Fibroblast of skin of left biceps (primary cell): ENCODE data around the gene BMP4.

Experiments used
- DNase-seq, 2 experiments: peaks; one replicate each; pipeline ENCODE4 v3.0.0-alpha.2; 2013; ENCODE audit warnings: low read depth in 2 of 2

The BMP4 gene

DNA sequence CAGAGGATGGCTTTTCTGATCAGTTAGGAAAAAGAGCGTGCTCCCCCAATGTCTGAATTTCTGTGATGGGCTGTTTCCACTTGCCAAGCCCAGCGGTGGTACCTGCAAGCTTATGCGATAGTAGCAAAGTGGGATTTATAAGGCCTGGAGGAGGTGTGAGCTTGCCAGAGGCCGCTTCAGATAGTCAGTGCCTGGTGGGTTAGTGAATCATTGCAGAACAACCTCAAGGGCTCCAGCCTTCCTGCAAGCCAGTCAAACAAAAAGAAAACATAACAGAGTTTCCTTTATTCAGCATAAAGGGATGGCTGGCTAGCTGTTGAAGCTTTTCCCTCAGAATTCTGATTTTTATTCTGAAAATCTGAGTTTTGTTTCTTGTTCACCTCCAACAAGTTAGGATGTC lies 7.6 kb upstream of the BMP4 start:
- no peak for DNase-seq

DNA sequence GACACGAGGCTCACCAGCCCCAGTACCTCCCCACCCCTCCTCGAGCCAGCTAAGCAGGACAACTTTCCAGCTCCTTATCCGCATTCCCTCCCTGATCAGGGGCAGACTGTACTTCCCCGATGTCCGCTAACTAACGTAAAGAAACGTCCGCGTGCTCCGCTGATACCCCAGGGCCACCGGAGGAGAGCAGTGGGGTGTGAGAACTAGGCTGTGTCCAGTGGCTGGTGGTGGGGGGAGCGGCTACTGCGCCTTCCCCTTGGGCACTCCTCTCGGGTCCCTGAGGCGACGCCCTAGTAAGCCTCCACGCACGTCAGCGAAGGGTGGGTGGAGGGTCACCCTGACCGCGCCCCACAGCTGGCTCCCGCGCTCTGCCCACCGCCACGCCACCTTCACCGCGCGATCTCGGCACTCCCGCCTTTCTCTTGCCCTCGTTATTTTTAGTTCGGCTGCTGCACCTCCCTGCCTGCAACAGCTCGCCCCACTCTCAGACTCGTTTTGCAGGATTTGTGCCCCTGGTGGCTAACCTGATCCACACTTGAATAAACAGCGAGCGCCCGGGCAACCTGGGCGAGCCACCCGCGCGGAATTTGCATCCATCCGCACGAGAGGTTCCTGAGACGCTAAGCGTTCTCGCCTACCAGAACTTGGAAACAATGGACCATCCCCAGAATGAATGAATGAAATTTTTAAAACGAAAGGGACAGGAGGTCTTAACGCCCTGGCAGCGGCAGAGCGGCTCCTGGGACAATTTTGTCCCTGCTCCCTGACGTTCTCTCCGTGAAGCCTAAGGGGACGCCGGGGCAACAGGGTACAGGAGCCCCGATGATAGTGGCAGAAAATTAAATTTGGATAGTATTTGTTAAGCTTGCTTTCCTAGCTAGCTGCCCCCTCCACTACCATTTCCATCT lies 6.9 kb upstream of the BMP4 start:
- no peak for DNase-seq

DNA sequence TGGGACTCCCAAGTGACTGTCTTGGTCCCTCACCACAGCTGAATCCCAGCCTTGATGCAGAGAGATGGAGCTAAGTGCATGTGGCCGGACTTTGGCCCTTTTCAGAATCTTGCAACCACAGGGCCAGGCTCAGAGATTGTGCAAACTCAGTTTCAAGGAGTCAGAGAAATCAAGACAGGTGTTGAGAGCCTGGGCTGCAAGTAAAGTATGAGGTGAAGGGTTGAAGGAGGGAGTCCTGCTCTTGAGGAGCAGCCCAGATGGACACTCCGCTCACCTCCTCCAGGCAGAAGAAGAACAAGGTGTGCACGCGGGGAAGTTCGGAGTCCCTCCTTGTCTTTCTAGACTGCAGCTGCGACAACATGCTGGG lies 6.3 kb upstream of the BMP4 start:
- no peak for DNase-seq

DNA sequence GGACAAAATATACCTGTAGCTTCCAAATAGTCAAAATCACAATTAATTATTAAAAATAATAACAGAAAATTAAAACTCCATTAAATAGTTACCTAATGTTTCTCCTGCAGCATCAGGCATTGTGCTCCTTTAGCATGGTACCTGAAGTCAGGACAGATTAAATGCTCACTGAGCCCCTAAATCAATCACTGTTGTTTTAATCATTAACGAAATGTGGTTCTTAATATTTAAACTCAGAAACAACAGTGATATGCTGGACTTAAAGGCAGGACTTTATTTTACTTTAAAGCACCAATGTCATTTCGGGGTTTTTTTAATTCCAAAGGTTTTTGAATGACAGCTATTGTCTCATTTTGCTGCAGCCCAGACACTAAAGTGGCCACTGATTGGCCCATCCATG lies 2.0 kb upstream of the BMP4 start:
- DNase-seq = no peak

DNA sequence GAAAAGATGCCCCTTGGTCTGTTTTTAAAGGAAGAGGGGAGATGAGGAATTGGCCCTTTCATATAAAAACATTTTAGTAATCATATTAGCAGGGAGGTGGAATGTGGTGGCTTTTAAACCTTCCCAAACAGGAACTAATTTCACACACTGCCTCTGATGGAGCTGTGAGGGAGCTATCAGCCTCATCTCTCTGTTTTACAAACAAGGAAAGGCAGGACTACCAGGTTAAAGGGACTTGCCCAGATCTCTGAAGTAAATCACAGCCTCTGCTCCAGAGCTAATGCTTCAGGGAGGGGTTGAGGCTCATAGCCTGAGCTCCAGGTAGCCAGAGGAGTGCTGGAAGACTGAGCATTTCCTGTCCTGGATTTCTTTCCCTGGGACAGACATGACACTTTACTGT lies 1.1 kb upstream of the BMP4 start:
- no peak for DNase-seq

GRCh38 chr14:53955671-53956426 lies 776 bp downstream of the BMP4 start:
- no peak for DNase-seq

DNA sequence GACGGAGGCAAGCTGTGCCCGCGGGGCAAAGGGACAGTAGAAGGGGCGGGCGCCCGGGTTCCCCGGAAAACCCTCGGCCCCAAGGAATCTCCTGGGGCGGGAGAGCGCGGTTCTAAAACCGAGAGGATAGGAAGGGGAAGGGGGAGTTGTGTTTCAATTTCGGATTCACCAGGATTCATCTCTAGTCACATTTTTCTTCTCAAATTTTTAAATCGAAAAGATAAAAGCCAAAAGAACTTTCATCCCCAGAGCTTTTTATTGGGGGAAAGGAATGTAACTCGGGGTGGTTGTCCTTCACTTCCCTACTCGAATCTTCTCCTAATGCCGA lies 1.4 kb downstream of the BMP4 start:
- no peak for DNase-seq

DNA sequence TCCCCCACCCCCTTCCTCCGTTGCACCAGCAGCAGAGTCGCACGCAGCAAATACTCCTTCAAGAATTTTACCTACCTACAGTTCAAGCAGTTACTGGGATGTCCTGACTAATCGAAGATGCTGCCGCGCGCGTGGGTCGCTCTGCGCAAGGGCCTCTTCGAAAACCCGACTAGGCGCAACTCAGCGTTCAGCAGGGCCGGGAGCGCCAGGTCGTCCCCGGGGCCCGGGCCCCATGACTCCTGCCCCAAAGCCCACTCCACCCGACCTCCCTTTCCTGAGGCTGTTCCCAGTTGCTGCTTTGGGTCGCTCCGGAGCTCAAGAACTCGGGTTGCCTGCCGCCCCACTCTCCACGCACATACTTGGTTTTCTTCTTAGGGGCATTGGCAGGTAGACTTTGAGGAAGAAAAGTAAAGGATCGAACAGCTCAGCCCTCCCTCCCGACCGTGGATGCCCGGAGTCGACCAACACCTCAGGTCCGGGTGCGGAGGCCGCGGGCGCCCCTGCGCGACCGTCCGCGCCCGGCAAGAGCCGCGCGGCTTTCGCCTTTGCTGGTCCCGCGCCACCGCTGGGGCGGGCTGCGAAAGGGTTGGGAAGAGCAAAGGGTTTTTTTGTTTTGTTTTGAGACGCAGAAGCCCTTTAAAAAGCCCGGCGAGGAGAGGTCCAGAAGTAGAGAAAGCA lies 1.9 kb downstream of the BMP4 start:
- no peak for DNase-seq

- DNase-seq = no peak
Measured at GRCh38 chr14:53953828-53954550, 2.6 kb downstream of the BMP4 start.

GRCh38 chr14:53953002-53953827 lies 3.4 kb downstream of the BMP4 start:
- peak; percentile 15 to 21 for DNase-seq

DNA sequence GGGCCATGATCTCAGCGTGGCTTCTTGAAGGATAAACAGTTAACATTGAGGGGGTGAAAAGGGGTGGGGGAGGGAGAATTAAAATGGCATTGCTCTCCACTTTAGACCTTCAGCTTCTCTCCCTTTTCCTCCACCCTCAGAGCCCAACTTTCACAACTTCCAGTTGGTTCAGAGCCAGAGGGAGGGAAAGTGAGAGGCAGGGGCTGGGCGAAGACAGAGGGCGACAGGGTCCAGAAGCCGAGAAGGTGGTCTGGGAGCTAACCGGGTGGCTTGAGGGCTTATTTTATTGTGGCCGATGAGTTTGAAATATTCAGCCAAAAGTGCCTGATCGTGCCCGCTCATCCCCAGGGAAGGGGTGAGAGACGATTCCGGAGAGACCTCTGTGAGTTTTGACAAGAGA lies 4.1 kb downstream of the BMP4 start:
- no peak for DNase-seq

- no peak for DNase-seq
Measured at GRCh38 chr14:53951627-53952303, 4.9 kb downstream of the BMP4 start.

DNA sequence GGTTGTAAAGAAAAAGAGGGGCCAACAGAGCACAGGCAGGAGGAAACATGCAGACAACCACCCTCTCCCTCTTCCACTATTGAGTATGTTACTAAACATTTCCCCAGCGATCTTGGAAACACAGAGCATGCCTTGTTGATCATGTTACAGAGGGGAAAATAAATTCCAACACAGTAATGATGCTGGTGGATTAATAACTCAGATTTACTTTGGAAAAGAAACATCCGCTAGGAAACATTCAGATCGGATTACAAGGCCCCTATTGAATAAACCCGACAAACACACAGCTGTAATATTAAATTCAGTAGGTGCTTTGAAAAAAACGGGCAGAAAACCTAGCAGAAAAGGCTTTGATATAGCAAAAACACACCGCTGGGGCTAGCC lies 5.4 kb downstream of the BMP4 start:
- DNase-seq = no peak

DNA sequence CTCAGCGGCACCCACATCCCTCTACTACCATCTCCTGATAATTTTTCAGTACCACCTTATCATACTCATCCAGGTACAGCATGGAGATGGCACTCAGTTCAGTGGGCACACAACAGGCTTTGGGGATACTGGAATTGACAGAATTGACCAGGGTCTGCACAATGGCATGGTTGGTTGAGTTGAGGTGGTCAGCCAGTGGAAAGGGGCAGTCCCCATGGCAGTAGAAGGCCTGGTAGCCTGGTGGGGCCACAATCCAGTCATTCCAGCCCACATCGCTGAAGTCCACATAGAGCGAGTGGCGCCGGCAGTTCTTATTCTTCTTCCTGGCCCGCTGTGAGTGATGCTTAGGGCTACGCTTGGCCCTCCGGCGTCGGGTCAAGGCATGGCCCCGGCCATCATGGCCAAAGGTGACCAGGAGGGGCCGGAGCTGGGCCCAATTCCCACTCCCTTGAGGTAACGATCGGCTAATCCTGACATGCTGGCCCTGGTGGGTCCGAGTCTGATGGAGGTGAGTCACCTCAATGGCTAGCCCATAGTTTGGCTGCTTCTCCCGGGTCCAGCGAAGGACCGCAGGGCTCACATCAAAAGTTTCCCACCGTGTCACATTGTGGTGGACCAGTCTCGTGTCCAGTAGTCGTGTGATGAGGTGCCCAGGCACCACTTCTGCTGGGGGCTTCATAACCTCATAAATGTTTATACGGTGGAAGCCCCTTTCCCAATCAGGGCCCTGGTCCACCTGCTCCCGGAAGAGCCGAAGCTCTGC lies 6.4 kb downstream of the BMP4 start:
- no peak for DNase-seq

- DNase-seq = no peak
Measured at GRCh38 chr14:53949201-53949600, 7.4 kb downstream of the BMP4 start.

DNA sequence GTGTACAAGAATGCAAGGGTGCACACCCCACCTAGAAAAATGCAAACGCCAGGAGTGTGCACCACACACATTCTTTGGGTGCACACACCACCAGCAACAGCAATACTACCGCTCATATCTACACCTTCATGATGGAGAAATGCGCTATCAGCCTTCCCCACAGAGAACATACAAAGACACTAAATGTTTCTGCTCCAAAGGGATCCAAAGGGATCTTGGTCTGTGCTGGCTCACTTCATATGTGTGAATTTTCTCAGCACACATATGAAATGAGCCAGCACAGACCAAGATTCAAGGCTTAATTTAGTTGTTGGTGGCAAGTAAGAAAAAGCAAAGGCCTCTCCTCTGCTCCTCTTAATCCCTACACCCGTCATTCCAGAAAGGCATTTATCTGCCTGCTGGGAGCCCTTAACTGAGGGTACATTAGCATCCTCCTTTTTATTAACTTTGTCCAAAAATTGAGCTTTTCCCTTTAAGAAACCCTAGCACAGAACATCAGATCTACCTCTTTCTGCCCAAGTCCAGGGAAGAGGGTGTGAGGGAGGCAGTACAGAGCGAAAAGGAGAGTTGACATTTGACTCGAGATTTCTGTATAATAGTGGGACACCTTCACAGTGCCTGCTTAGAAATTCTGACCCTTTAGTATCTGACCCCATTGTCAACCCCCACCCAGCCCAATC lies 8.3 kb downstream of the BMP4 start:
- DNase-seq = no peak

GRCh38 chr14:53947452-53948204 lies 9.0 kb downstream of the BMP4 start:
- no peak for DNase-seq

DNA sequence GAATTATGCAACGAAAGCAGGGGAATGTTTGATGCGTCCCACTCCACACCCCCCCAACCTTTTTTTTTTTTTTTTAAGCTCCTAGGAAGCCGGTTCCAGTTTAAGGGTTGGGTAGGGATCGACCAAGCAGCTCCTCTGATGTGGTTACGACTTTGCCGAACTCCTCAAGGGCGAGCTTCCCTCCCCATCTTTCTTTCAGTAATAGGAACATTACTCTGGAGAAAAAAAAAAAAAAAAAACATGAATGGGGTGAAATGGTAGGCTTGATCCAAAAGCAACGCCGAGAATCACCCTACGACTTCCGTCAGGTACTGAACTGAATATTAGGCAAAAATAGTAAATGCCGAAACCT lies 9.6 kb downstream of the BMP4 start:
- no peak for DNase-seq
